ENCODE data around the gene MAP7D3. TPM values are rescaled to one million over a fixed set of nuclear protein-coding genes. Genes with fewer than 3 reads are reported as not detected.

The MAP7D3 gene
- total RNA-seq, 4 donors from 2014 or later, result 16.5 to 29.8 (median 23.2) TPM

- no peak for ATAC-seq (ENCODE audit: low FRiP score)
- TF ChIP-seq, protein P1, sequence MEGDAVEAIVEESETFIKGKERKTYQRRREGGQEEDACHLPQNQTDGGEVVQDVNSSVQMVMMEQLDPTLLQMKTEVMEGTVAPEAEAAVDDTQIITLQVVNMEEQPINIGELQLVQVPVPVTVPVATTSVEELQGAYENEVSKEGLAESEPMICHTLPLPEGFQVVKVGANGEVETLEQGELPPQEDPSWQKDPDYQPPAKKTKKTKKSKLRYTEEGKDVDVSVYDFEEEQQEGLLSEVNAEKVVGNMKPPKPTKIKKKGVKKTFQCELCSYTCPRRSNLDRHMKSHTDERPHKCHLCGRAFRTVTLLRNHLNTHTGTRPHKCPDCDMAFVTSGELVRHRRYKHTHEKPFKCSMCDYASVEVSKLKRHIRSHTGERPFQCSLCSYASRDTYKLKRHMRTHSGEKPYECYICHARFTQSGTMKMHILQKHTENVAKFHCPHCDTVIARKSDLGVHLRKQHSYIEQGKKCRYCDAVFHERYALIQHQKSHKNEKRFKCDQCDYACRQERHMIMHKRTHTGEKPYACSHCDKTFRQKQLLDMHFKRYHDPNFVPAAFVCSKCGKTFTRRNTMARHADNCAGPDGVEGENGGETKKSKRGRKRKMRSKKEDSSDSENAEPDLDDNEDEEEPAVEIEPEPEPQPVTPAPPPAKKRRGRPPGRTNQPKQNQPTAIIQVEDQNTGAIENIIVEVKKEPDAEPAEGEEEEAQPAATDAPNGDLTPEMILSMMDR (IDR thresholded peaks at IDR 0.05), result no peak
- DNase-seq (ENCODE audit: low spot score), result no peak
These were observed 49.6 kb downstream of the MAP7D3 start for GRCh38 chrX:136201601-136202000.

DNA sequence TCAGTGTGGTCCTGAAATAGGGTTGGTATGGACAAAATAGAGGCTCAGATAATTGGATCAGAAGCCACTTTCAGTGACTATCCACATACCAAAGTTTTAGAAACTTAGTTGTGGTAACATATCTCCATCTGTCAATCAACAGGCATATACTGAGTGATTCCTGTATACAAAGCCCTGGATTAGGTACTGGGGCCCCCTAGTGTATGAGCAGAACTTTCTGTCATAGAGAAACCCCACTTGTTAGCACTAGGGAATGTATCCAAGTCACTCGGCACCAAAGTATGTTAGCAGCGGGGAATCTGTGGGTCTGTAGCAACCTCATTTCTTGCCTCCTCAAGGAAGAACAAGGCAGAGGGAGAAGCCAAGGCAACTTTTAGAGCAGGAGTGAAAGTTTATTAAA, 50.7 kb downstream of the MAP7D3 start:
- ATAC-seq (ENCODE audit: low FRiP score) (no peak), DNase-seq (ENCODE audit: low spot score) (no peak)
- TF ChIP-seq, protein P1 (IDR thresholded peaks at IDR 0.05), result no peak

DNA sequence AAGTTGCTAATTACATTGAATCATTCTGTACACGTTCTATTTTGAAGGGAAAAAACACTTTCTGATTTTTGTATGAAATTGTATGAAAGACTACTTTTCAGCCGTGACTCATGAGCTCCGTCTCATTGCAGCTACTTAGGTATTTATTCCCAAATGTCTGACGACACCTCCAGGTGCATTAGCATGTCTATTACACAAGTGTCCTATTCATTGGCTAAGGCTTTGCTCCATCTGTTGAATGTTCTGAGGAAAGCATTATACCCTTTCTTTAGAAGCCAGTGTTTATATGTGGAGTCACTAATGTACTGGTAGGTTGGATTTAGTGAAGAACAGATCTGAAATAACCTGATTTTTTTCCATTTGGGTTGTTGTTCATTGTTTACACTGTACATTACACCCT, 51.8 kb downstream of the MAP7D3 start:
- ATAC-seq (ENCODE audit: low FRiP score) (no peak), DNase-seq (ENCODE audit: low spot score) (no peak)
- TF ChIP-seq, protein P1 (IDR thresholded peaks at IDR 0.05), result no peak

DNA sequence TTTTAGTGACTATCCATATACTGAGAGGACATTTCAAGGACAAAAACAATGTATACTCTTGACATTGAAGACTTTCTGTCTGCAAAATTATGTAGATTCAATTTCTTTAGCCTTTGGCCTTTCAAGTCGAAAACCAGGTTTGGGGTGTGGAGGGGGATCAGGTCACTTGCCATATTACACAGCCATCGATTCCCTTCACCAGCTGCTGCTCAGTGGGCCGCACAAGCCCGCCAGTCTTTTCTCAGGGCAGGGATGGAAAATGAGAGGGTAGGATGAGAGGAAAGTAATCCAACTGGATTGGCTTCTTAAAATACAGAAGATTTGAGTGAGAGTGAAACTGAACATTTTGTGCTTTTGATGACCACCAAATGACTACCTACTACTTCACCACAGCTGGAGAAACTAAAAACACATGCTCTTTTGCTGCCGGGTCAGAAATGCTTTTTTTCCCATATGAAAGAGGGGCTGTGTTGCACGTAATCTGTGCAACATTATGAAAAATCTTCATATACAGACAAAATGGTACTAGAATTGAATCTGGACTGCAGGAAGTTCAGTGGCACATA, 52.4 kb downstream of the MAP7D3 start:
- TF ChIP-seq, protein P1 (IDR thresholded peaks at IDR 0.05), result no peak
- DNase-seq (ENCODE audit: low spot score), result no peak
- no peak for ATAC-seq (ENCODE audit: low FRiP score)

DNA sequence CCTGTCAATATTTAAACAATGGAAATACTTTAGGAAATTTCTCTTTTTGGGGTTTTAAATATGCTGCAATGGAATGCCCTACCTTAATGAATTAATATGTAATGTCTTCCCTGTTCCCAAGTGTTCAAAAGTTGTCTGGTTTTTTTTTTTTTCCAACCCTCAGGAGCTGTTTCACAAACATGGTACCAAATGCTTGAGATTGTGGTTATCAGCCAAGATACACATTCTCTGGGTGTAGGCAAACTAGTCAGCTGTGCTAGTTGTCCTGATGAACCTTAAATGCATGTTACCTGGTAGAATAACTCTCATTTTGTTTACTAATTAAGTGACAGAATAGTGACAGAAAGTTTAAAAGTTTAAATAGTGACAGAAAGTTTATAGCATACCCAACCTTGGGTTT, 53.2 kb downstream of the MAP7D3 start:
- ATAC-seq (ENCODE audit: low FRiP score) (no peak), DNase-seq (ENCODE audit: low spot score) (no peak)
- TF ChIP-seq, protein P1 (IDR thresholded peaks at IDR 0.05), result no peak

DNA sequence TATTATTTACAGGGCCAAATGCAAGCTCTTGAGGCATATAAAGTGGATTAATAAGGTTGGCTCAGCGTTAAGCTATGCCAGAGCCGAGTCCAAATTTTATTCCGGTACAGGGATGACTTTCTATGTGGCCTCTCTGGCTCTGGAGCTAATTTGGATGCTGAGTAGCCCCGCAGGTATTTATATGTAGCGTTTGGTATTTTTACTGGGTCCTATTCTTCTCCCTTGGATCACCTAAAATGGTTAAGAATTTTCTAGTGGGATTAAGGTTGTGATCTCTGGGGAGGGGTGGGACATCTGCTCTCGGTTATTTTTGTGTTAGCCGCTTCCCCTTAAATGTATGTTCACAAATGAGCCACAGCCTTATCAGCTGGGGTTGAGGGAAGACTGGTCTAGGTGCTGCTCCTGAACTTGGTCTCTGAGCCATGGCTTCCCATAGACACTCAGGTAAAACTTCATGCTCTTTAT, 54.5 kb downstream of the MAP7D3 start:
- TF ChIP-seq, protein P1 (IDR thresholded peaks at IDR 0.05), result no peak
- DNase-seq (ENCODE audit: low spot score) (no peak), ATAC-seq (ENCODE audit: low FRiP score) (no peak)

GRCh38 chrX:136195247-136195646, 56.0 kb downstream of the MAP7D3 start:
- TF ChIP-seq, protein P1 (IDR thresholded peaks at IDR 0.05), result no peak
- ATAC-seq (ENCODE audit: low FRiP score), result no peak
- no peak for DNase-seq (ENCODE audit: low spot score)

Measured in omental fat pad (tissue), 4 donors.